Activated B cell treated with CpG ODN at 0.5 μM for 24 hours (primary cell): ENCODE results near the gene TOP2B. TPM values are rescaled to one million over a fixed set of nuclear protein-coding genes. Genes with fewer than 3 reads are reported as not detected.

Experiments used
- ATAC-seq: fragments of 200-7000 bp; cut with Tn5 transposase; one replicate; pipeline ENCODE4 v1.10.0; 2021; ENCODE audit warnings: low read depth, mild to moderate bottlenecking, moderate library complexity
- CTCF ChIA-PET: fragments of 350-600 bp; sonication (Branson Sonifier 250); formaldehyde crosslinking; loops from one replicate; lab custom pipeline; 2021; ENCODE audit warnings: antibody characterized with exemption; lab: Charles Lee
- POLR2A ChIA-PET: fragments of 350-600 bp; sonication (Branson Sonifier 250); formaldehyde crosslinking; loops from one replicate; lab custom pipeline; 2021; ENCODE audit warnings: antibody characterized with exemption; lab: Charles Lee
- DNase-seq: peaks from one replicate; pipeline ENCODE4 v3.0.0; 2022
- H3K27ac Mint-ChIP-seq: one replicate; pipeline ENCODE4 v1.8.0; 2020; ENCODE audit warnings: mixed read lengths
- H3K27me3 Mint-ChIP-seq: one replicate; pipeline ENCODE4 v1.8.0; 2021; ENCODE audit warnings: mixed read lengths
- H3K36me3 Mint-ChIP-seq: one replicate; pipeline ENCODE4 v1.8.0; 2021; ENCODE audit warnings: low read depth, mixed read lengths
- H3K4me1 Mint-ChIP-seq: one replicate; pipeline ENCODE4 v1.8.0; 2021; ENCODE audit warnings: mixed read lengths
- H3K4me3 Mint-ChIP-seq: one replicate; pipeline ENCODE4 v1.8.0; 2020; ENCODE audit warnings: mild to moderate bottlenecking, mixed read lengths
- H3K9me3 Mint-ChIP-seq: one replicate; pipeline ENCODE4 v1.8.0; 2020; ENCODE audit warnings: mixed read lengths
- CTCF ChIP-seq: fragments of 200-600 bp; IDR thresholded peaks from one replicate; pipeline ENCODE4 v1.8.0; 2022; ENCODE audit warnings: antibody characterized with exemption, mild to moderate bottlenecking
- intact Hi-C: fragments of 100-400 bp; cut with micrococcal nuclease; formaldehyde crosslinking; loops from one replicate; pipeline ENCODE4 v1.15.1; 2024
- total RNA-seq: library from RNA; stranded (reverse); gene quantifications from 2 replicates; pipeline ENCODE4 v1.2.3, GENCODE V29; 2022

The TOP2B gene
- total RNA-seq, 1 donor from 2014 or later = 117 TPM

GRCh38 chr3:25572336-25572735 is 92.4 kb downstream of the TOP2B start:
- no peak overlapping the region for H3K27ac Mint-ChIP-seq
- no peaks in the 10 kb centered on the region for H3K4me1 Mint-ChIP-seq
- intact Hi-C loops = no loop called here
- H3K27me3 Mint-ChIP-seq = peaks cover 4% of the 10 kb centered on the region
- DNase-seq = no peak
- no peak for TF ChIP-seq CTCF
- no peak for ATAC-seq
- H3K9me3 Mint-ChIP-seq = no peaks in the 10 kb centered on the region
- ChIA-PET CTCF (no interaction called here), POLR2A (no interaction called here)
- no peak overlapping the region for H3K4me3 Mint-ChIP-seq
- H3K36me3 Mint-ChIP-seq = no peaks in the 10 kb centered on the region

DNA sequence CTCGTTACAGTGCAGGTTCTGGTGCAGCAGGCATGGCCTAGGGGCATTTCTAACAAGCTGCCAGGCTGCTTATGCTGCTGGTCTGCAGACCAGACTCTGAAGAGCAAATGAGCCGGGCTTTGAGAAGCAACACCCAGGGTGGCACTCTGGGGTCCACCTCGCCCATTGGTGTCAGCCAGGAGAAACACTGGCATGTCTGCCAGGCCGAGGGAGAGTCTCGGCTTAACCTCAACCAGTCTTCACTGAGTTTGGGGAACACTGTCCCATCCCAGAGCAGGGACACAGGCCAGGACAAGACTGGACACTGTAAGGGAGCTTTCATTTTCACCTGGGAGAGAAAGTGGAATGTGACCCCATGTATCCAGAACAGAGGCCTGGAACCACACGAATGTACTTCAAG is 93.4 kb downstream of the TOP2B start:
- H3K36me3 Mint-ChIP-seq = no peaks in the 10 kb centered on the region
- ChIA-PET CTCF (no interaction called here), POLR2A (no interaction called here)
- H3K27me3 Mint-ChIP-seq = no peaks in the 10 kb centered on the region
- intact Hi-C loops = no loop called here
- H3K27ac Mint-ChIP-seq = no peak overlapping the region
- H3K4me1 Mint-ChIP-seq = no peaks in the 10 kb centered on the region
- no peak for TF ChIP-seq CTCF
- H3K9me3 Mint-ChIP-seq = no peaks in the 10 kb centered on the region
- H3K4me3 Mint-ChIP-seq = no peak overlapping the region
- DNase-seq = no peak
- ATAC-seq = no peak

GRCh38 chr3:25568525-25569078 is 96.1 kb downstream of the TOP2B start:
- H3K4me1 Mint-ChIP-seq = no peaks in the 10 kb centered on the region
- no peak overlapping the region for H3K27ac Mint-ChIP-seq
- H3K27me3 Mint-ChIP-seq = no peaks in the 10 kb centered on the region
- no peak for TF ChIP-seq CTCF
- ATAC-seq (no peak), DNase-seq (no peak)
- intact Hi-C loops = no loop called here
- H3K4me3 Mint-ChIP-seq = no peak overlapping the region
- no peaks in the 10 kb centered on the region for H3K9me3 Mint-ChIP-seq
- ChIA-PET POLR2A (no interaction called here), CTCF (no interaction called here)
- H3K36me3 Mint-ChIP-seq = no peaks in the 10 kb centered on the region

DNA sequence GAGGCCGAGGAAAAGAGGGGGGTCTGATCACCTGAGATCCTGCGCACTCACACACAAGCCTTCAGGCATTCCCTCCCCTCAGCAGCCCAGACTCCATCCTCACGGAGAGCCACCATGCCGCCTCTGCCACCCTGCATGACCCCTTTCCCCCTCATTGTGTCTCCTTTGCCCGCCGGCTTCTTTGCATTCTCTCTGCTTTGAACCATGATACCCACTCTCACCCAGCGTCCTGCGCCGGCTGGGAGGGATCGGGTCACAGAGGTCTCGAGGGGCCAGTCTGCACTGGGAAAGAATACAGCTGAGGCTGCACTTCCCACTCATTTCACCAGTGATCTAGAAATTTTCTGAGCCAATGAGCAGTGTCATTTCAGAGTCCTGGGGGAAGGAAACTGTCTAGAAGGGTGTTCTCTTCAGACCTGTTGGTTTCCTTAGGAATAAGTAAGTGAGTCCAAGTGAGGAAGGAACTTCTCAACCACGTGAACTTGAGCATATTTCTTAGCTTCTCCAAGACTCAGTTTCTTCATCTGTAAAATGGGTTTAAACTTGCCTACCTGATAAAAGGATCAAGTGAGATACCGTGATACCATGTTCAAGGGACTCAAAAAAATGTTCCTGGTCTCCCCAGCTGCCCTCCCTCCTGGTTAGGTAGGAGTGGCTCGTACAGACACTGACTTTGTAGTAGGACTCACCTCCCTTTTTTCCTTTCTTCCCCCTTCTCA is 96.7 kb downstream of the TOP2B start:
- ATAC-seq = no peak
- H3K27me3 Mint-ChIP-seq = no peaks in the 10 kb centered on the region
- POLR2A ChIA-PET = no interaction called here
- no peaks in the 10 kb centered on the region for H3K9me3 Mint-ChIP-seq
- H3K27ac Mint-ChIP-seq = no peak overlapping the region
- H3K4me3 Mint-ChIP-seq = no peak overlapping the region
- CTCF ChIA-PET = no interaction called here
- TF ChIP-seq CTCF = no peak
- no peaks in the 10 kb centered on the region for H3K4me1 Mint-ChIP-seq
- no peak for DNase-seq
- no peaks in the 10 kb centered on the region for H3K36me3 Mint-ChIP-seq
- intact Hi-C loops = no loop called here

DNA sequence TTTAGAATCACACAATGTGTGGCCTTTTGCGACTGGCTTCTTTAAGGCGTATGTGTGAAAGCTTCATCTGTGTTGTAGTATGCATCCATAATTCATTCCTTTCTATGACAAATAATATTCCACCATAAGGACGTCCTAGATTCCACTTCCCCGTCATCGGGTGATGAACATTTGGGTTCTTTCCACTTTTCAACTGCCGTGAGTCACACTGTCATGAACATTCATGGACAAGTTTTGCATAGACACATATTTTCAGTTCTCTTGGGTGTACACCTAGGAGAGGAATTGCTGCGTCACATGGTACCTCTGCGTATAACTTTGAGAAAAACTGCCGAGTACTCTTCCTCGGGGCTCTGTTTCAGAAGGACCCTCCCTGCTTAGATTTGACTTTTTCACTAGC is 97.3 kb downstream of the TOP2B start:
- H3K4me1 Mint-ChIP-seq = no peaks in the 10 kb centered on the region
- H3K9me3 Mint-ChIP-seq = no peaks in the 10 kb centered on the region
- no peak for ATAC-seq
- CTCF ChIA-PET = no interaction called here
- no peak for TF ChIP-seq CTCF
- POLR2A ChIA-PET = no interaction called here
- no peak for DNase-seq
- H3K27me3 Mint-ChIP-seq = peaks cover 3% of the 10 kb centered on the region
- no peak overlapping the region for H3K27ac Mint-ChIP-seq
- intact Hi-C loops = no loop called here
- H3K4me3 Mint-ChIP-seq = no peak overlapping the region
- H3K36me3 Mint-ChIP-seq = no peaks in the 10 kb centered on the region
